ENCODE results near the gene DSCAM.

DNA sequence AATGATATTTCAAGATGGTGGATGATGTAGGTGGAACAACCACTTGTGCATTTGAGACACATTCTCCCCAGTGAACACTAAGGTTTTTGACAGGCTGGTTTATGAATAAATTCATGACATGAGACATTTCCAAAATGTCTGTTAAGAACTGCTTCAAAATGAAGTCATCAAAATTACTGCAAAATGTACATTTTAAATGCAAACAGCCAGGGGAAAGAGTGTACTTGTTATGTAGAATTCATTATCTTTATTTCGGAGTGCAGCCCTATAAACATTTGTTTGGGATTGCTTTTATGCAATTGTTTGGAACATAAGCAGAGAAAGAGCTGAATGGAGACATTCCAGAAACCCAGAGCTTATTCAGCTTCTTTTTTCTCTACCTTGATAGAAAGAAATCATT is 49.5 kb downstream of the DSCAM start:
- TF ChIP-seq, protein P1, sequence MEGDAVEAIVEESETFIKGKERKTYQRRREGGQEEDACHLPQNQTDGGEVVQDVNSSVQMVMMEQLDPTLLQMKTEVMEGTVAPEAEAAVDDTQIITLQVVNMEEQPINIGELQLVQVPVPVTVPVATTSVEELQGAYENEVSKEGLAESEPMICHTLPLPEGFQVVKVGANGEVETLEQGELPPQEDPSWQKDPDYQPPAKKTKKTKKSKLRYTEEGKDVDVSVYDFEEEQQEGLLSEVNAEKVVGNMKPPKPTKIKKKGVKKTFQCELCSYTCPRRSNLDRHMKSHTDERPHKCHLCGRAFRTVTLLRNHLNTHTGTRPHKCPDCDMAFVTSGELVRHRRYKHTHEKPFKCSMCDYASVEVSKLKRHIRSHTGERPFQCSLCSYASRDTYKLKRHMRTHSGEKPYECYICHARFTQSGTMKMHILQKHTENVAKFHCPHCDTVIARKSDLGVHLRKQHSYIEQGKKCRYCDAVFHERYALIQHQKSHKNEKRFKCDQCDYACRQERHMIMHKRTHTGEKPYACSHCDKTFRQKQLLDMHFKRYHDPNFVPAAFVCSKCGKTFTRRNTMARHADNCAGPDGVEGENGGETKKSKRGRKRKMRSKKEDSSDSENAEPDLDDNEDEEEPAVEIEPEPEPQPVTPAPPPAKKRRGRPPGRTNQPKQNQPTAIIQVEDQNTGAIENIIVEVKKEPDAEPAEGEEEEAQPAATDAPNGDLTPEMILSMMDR (IDR thresholded peaks at IDR 0.05), result no peak
- TF ChIP-seq POLR2A (IDR thresholded peaks at IDR 0.05), result no peak
